NT2/D1 (cell line): Measurements from ENCODE around the gene FAM72D.
"Not testable (repeated sequence)": the region's sequence is repeated elsewhere in the genome, so short reads cannot be mapped to it uniquely, and the experiment has no call there.

Source experiments
- YY1 ChIP-seq: IDR thresholded peaks from 2 replicates; pipeline ENCODE4 v1.6.1; 2011; ENCODE audit not compliant: insufficient read length, insufficient read depth
- ZNF274 ChIP-seq: IDR thresholded peaks from 2 replicates; pipeline ENCODE4 v1.6.1; 2011; ENCODE audit warnings: mild to moderate bottlenecking, low read depth, low read length

DNA sequence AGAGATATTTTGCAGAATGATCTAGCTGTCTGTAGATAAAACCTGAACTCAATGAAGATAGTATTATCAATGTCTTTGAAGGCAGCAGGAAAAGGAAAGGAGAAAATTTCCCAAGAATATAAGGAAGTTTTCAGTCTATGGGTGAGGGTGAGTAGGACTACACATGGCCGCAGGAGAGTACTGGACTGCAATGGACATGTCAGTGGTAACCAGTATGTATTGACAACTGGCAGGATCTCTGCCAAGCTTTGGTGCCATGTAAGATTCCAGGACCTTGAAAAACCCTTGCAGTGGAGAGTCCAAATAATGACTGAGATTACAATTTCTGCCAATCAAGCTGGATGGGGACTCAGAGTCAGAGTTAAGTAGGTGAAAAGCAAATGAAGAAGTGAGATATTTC, 29.3 kb downstream of the FAM72D start:
- not testable (repeated sequence) for TF ChIP-seq ZNF274, YY1
